Measurements from ENCODE around the gene ELL.

Gene ELL

DNA sequence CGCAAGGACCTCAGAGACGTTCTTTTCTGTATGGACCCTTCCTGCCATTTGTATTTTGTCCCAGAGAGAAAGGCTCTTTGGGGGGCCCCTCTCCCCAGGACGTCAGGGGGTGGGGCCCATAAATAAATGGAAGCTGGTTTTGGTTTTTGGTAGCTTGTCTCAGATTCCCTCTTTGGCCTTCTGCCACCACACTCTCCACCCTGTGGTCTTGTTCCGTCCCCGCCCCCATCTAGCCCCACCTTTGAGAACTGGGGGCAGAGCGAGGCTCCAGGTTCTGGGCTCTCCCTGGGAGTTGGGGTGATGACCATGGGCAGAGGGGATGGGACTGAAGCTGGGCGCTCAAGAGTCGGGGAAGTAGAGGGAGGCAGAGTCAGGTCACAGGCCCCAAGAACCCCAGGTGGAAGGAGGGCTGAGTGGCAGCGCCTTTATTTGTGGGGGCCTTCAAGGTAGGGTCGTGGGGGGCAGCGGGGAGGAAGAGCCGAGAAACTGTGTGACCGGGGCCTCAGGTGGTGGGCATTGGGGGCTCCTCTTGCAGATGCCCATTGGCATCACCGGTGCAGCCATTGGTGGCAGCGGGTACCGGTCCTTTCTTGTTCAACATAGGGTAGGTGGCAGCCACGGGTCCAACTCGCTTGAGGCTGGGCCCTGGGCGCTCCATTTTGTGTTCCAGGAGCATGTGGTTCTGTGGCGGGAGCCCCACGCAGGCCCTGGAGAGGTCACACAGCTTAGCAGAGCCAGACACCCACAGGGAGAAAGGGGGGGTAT, 87.3 kb downstream of the ELL start:
- no peak for DNase-seq (ENCODE audit: low read depth in 2 of 2)

DNA sequence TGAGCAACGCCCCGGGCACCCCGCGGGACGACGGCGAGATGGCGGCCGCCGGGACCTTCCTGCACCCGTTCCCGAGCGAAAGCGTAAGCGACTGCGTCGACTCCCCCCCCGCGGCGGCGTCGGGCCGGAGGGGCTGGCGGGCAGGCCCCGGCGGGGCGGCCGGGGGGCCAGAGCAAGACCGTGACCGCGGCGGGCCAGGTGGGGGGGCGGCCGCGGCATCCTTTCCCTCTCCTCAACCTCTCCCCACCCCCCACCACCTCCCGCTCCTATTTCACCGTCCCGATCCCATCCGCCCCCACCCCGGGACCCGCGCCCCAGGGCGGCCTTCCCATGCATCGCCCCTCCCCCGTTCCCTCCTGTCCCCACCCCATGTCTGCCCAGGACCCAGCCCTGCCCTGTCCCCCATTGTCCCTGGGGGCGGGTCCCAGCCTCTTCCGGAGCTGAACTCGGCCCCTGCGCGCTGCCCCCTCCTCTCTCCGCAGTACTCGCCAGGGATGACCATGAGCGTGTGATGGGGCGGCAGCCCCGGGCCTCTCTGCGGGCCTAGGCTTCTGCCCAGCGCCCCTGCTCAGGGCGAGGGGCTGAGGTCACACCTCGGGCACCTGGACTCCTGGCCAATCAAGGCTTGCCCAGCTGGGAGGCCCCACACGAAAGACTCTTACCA, 88.0 kb downstream of the ELL start:
- DNase-seq (ENCODE audit: low read depth in 2 of 2) = no peak

DNA sequence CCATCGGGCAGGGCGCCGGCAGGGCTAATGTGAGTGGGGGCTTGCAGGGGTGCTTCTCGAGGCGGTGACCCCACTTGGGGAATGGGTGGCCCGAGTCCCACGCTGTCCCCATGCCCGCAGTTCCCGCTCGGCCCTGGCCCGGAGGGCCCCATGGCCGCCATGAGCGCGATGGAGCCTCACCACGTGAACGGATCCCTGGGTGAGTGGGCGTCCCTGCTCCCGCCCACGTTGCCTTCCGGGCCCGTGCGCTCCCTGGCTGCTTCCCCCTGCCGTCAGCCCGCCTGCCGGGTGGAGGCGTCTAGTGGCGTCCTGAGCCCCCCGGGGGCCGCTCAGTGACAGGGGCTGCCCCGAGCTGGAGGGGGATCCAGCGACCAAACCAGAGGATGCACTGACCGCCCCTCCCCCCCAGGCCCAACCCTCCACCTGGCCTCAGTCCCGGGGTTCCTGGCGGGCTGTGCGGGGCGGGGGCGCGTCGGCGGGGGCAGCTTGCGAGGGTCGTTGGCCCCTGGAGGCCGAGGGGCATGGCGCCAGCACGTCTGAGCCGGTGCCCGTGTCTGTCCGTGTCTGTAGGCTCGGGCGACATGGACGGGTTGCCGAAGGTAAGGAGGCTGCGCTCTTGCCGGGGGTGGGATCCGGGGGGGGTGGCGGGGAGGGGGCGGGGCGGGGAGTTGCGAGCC, 88.7 kb downstream of the ELL start:
- no peak for DNase-seq (ENCODE audit: low read depth in 2 of 2)

DNA sequence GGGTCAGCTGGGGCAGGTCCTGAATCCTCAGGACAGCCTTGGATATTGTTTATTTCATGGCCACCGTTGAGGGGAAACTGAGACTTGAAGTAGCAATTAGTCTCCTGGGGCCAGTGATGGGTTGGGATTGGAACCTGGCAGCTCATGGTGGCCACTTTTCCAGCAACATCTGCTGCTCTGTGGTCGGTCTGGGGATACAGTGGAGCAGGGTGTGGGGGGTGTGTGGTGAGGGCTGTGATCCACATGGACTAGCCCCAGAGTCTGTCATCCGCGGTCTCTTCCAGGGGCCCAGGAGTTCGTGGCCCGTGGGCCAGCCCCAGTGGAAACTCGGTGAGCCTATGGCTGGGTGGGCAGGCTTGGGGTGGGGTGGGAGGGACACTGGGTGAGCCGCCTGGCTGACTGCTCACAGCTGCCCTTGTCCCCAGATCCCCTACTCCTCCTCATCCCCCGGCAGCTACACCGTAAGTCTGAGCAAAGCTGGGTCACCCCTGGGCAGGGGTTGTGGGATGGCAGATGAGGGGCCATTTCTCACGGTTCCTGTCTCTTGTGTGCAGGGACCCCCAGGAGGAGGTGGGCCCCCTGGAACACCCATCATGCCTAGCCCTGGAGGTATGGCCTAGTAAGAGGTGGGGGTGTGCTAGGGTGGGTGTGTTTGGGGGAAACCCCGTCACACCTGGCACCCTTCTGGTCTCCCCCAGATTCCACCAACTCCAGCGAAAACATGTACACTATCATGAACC, 89.4 kb downstream of the ELL start:
- DNase-seq (ENCODE audit: low read depth in 2 of 2) = no peak

DNA sequence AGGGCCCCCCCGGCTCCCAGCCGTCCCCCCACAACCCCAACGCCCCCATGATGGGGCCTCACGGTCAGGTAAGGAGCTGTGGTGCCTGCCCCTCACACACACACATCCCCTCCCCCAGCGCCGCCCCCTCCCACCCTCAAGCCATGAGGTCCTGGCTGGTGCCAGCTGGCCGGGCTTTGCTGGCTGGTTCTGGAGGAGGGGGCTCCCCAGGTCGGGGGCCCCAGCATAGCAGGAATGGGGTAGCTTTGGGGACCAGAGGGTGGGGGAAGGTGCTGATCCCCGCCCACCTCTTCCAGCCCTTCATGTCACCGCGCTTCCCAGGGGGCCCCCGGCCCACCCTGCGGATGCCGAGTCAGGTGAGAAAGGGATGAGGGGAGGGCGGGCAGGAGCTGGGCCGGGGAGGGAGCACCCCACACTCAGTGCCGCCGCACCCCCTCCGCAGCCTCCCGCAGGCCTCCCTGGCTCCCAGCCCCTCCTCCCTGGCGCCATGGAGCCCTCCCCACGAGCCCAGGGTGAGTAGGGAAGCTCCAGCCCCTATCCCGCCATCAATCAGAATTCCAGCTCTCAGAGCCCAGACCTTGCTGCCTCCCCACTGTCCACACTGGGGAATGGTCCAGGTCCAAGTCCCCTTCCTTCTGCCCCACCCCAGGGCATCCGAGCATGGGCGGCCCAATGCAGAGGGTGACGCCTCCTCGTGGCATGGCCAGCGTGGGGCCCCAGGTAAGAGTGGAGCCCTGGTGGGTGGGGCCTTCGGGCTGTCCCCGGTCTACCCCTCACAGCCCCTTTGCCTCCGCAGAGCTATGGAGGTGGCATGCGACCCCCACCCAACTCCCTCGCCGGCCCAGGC, 90.3 kb downstream of the ELL start:
- DNase-seq (ENCODE audit: low read depth in 2 of 2) = no peak

DNA sequence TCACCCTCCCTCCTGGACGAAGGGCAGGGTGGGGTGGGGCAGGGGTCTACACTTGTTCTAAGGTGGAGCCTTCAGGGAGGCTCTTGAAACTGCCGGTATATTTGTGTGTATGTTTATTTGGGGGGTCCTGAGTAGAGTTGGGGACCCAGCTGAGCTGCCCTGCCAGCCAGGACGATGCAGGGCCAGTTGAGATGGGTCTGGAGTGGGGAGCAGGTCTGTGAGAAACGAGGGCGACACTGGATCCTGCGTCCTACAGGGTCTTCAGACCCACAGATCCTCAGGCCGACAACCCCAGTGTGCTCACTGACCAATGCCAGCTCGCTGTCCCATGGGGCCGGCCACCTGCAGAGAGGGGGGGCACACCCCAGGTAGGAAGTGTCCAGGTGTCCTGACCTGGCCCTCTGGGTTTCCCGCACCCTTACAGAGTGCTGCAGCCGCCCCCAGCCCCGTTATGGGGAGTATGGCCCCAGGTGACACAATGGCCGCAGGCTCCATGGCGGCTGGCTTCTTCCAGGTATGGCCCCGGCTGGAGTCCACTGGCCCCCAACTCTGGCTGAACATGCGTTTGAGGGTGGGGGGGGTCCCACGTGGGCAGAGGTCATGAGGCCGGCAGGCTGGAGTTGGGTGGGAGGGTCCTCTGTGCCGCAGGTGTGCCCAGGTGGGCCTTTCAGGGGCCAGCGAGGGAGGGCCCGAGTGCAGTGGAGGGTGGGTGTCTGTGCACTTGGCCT, 91.3 kb downstream of the ELL start:
- DNase-seq (ENCODE audit: low read depth in 2 of 2) = no peak

DNA sequence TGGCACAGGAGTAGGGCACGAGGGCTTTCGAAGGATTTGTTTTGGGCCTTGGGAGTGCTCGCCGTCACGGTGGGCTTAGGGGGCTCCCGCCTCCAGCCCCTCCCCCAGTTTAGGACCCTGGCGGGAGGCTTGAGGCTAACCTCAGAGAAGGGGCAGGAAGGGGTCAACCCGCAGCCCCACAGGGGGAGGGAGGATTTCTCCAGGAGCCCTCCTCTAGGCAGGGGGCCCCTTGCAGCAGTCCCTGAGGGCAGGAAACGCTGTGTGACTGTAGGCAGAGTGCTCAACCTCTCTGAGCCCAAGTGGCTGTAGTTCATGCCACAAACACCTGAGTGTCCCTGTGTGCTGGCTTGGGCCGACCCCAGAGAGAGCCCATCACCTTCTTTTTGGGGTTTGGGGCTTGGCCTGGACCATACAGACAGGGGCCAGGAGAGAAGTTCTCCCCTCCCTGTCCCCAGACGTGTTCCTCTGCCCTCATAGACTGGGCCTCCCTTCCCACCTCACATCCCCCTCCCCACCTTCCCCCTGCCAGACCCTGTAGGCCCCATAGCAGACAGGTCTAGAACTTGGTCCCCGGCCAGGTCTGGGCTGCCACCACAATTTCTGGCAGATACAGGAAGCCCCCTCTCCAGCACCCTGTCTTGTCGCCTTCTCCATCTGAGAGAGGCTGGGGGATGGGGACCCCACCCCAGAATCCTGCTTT, 92.0 kb downstream of the ELL start:
- DNase-seq (ENCODE audit: low read depth in 2 of 2) = no peak

DNA sequence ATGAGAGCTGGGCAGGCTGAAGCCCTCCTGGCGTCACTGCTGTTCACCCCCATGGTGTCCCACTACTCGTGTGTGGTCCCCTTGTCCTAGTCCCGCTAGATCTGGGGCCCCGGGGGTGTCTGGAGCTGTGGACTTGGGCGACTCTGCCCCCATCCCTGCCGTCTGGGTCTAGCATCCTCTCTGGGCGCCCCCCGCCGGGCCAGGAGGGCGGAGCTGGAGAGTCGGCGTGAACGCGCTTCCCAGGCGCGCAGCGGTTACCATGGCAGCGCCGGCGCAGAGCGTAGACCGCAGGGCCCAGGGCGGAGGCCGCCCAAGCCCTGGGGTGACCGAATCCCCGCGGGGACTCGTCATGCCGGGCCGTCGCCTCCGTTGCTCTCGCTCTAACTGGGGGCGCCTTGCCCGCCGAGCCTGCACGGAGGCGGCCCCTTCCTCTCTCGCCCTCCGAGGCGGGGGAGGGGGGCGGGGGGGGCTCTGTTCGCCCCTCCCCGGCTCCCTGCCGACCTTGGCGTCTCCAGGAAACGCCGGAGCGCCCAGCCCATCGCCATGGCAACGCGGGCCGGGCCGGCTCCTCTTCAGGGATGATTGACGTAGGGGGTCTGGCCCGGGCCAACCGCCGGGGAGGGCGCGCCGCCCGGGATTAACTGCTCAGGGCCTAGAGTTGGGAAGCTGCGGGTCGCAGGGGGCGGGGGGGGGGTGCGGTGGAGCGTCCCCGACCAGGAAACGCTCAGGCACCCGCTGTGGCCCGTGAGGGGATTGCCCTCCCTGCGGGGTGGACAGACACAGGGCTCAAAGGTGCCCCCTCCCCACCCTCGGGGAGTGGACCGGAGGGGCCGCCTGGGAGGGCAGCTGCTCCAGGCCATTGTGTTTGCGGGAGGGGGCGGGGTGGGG, 92.8 kb downstream of the ELL start:
- peak; percentile 46 to 70 for DNase-seq (ENCODE audit: low read depth in 2 of 2)

DNA sequence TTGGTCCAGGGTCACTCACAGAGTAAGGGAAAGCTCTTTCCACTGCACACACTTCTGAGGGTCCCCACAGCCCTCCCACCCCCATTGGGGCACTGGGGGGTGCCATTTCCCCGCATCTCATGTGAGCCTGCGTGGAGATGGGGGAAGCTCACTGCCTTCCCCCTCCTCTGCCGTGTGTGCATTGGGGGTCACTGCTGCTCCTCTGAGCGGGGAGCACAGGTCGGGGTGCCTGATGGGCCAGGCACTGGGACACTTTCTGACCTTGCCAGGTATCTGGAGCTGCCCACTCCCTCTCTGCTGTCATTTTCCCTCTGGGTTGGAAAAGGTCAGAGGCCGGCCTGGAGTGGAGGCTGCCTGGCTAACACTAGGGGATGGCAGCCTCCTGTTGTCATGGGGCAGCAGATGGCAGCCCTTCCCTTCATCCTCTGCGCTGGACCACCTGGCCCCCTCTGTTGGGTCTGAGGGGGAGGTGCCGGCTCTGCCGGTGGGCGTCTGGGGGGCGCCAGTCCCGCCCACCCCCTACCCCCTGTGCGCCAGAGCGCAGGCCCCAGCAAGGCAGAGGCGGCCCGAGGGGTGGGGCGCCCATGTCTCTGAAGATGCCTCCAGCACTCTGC, 93.6 kb downstream of the ELL start:
- no peak for DNase-seq (ENCODE audit: low read depth in 2 of 2)

DNA sequence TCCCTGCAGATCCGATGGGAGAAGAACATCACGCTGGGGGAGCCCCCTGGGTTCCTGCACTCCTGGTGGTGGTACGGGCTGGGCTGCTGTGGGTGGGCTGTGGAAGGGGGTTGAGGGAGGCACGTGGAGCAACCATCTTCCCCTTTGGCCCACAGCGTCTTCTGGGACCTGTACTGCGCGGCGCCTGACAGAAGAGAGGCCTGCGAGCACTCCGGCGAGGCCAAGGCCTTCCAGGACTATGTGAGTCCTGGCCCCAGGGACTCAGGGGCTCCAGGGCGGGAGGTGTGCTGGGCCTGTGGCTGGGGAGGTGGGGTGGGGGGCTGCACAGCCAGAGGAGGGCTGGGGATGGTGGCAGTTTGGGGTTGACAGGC, 94.1 kb downstream of the ELL start:
- no peak for DNase-seq (ENCODE audit: low read depth in 2 of 2)

DNA sequence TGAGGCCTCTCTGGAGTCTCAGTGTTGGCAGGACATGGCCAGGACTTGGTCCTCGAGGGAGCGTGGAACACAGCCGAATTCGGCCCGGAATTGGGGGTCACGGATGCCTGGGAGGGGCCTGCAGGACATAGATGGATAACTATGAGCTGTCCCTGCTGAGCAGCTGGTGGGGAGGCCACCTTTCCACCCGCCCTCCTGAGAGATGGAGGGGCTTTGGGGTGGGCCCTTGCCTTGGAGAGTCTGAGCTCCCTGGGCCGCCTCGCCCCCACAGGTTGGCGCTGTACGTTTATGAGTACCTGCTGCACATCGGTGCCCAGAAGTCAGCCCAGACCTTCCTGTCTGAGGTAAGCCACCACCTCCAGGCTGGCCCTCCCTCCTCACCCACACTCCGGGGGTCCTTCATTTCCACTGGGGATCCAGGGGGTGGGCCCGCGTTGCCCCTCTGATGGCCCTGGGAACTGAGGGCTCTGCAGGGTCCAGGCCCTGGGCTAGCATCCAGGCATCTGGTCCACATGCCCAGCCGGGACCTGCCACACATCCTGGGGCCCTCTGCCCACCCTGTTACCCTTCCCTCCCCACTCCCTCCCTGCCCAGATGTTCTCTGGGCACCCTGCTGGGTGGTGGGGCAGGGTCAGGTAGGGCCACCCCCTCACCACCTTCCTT, 94.7 kb downstream of the ELL start:
- DNase-seq (ENCODE audit: low read depth in 2 of 2) = no peak

DNA sequence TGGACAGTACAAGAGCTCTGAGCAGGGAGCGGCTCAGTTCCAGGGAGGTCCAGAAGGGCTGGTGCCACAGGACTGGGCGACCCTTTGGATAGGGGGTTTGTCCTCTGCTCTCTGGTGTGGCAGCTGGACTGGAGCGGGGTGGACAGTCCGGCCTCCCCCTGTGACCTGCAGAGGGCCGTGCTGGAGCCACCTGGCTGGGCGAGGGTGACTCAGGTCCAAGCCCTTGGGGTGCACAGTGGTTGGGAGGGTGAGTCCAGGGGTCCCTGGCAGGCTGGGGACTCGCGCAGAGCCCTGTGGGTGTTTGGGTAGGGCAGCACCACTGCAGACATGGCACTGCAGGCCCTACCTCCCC, 95.5 kb downstream of the ELL start:
- DNase-seq (ENCODE audit: low read depth in 2 of 2) = no peak

DNA sequence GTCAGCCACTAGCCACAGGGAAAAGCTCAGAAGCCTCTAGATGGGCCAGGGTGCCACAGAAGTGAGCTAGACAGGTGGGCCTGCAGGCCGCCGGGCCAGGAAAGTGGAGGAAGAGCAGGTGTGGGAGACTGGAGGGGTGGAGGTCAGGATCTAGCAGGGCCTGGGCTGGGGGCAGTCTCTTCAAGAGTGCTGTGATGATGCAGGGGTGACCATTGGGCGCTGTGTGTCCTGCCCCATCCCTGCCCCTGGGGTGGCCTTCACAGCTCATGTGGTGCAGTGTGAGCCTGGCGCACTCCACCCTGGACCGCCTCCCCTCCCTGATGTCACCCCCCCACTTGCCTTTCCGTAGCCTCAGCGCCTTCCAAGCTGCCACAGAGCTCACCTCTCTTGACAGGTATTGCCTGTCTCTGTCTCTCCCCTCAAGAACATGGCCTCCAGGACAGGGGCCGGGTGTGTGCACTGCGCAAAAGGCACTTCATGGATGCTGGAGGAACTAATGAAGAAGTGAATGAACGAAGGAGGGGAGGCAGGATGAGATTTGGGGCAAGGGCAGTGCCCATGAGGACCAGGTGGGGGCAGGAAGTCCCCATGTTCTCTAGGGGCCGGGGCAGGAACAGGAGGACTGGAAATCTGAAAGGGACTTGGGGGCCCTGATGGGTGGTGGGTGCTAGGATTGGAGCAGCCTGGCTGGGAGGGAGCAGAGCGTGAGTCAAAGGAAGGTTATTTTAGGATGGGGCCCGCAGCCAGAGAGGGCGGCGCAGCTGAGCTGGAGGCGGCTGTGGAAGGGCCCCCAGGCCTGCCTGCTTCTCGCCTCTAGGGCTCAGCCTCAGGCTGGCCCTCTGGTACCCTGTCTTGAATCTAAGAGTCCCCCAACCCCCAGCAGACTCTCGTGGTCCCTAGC, 96.1 kb downstream of the ELL start:
- no peak for DNase-seq (ENCODE audit: low read depth in 2 of 2)

DNA sequence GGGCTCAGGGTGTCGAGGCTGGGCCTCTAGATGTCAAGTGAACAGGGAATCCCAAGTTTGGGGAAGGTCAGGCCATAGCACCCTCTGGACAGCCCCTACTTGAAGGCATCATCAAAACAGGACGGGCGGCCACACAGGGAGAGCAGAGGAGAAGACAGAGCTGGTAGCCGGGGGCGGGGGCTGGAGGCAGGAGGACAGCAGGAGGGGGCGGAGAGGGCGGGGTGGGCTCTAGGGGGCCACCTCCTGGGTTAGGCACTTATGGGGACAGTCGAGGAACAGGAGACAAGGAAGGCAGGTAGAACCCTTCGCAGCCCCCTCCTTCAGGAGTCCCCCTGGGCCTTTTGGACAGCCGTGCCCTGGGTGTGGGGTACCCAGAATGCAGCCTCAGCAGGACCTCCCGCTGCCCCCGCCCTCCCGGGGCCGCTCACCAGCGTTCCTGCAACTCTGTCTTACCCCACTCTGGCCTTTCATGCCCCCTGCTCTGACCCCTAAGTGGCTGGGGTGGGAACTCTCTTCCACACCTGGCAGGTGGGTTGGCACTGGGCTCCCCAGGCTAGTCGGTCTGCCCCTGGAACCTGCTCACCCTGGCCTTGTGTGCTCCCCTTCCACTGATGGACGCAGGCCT, 96.9 kb downstream of the ELL start:
- DNase-seq (ENCODE audit: low read depth in 2 of 2) = no peak

DNA sequence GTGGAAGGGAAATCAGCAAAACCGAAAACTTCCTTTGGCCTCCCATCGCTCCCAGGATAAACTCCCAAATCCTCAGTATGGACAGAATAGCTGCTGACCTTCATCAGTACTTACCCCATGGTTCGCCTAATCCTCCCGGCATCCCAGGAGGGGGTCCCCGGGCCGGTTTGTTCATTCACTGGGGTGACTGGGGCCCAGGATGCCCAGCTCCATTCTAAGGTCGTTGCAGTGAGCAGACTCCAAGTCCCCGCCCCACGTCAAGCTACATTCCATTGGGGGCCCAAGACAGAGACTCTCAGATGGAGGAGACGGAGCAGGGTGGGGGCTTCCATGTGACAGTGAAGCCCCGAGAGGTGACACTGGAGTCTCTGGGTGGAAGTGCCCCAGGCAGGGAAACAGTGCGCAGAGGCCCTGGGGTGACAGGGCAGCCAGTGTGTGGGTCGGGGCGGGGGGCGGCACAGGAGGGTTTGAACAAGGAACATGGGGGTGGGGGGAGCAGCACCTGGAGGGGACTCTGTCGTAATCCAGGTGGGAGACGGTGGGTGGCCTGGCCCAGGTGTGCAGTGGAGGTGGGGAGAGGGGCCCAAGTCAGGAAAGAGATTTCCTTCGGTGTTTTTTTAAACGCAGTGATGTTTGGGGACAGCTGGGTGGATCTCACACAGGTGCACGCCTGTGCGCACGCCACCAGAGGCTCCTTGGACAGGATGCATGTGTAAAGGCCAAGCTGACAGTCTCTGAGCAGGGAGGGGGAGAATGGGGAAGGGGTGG, 97.6 kb downstream of the ELL start:
- no peak for DNase-seq (ENCODE audit: low read depth in 2 of 2)

Measured in stimulated activated CD4-positive, alpha-beta T cell treated with anti-CD3 and anti-CD28 coated beads, Interleukin-12 subunit alpha, Interleukin-12 subunit beta, amount 100 ng/mL, for 24 hours (primary cell).